Astrocyte (in vitro differentiated cells and primary cell): ENCODE results near the gene HMX1. TPM values are rescaled to one million over a fixed set of nuclear protein-coding genes. Genes with fewer than 3 reads are reported as not detected.

Source experiments
- DNase-seq: peaks from one replicate; pipeline ENCODE4 v3.0.0-alpha.2; 2010; ENCODE audit warnings: low read depth
- FAIRE-seq: peaks from 2 replicates; lab custom pipeline; 2011; peaks lifted over from hg19 to GRCh38; lab: Jason Lieb, UNC
- H2AFZ ChIP-seq: 2 replicates; pipeline ENCODE4 v1.6.0; 2012; ENCODE audit warnings: low read depth, low read length, inconsistent platforms
- H3K27ac ChIP-seq: 2 replicates; pipeline ENCODE4 v1.5.1; 2011; ENCODE audit warnings: low read depth, low read length, inconsistent platforms
- H3K27me3 ChIP-seq: 2 replicates; pipeline ENCODE4 v1.6.0; 2011; ENCODE audit warnings: low read length, inconsistent platforms; ENCODE audit not compliant: insufficient read depth
- H3K36me3 ChIP-seq: 2 replicates; pipeline ENCODE4 v1.5.1; 2011; ENCODE audit warnings: low read length, inconsistent platforms; ENCODE audit not compliant: insufficient read depth
- H3K4me1 ChIP-seq: 2 replicates; pipeline ENCODE4 v1.5.1; 2011; ENCODE audit warnings: low read length, inconsistent platforms; ENCODE audit not compliant: insufficient read depth
- H3K4me2 ChIP-seq: 2 replicates; pipeline ENCODE4 v1.6.0; 2012; ENCODE audit warnings: low read length, inconsistent platforms
- H3K4me3 ChIP-seq: 2 replicates; pipeline ENCODE4 v1.5.1; 2011; ENCODE audit warnings: low read depth, mild to moderate bottlenecking, low read length, inconsistent platforms; ENCODE audit not compliant: insufficient read depth
- H3K79me2 ChIP-seq: 2 replicates; pipeline ENCODE4 v1.6.0; 2012; ENCODE audit warnings: mild to moderate bottlenecking, low read length, inconsistent platforms; ENCODE audit not compliant: insufficient read depth
- H3K9ac ChIP-seq: 2 replicates; pipeline ENCODE4 v1.6.0; 2012; ENCODE audit warnings: mild to moderate bottlenecking, low read length, inconsistent platforms
- H3K9me3 ChIP-seq: 2 replicates; pipeline ENCODE4 v1.5.1; 2012; ENCODE audit warnings: low read depth, mild to moderate bottlenecking, low read length, inconsistent platforms; ENCODE audit not compliant: insufficient read depth
- H4K20me1 ChIP-seq: 2 replicates; pipeline ENCODE4 v1.6.0; 2012; ENCODE audit warnings: low read length, inconsistent platforms; ENCODE audit not compliant: insufficient read depth
- H3K27ac Mint-ChIP-seq: one replicate; pipeline ENCODE4 v1.8.0; 2021; ENCODE audit warnings: mild to moderate bottlenecking, mixed read lengths; ENCODE audit not compliant: unreplicated experiment
- H3K27me3 Mint-ChIP-seq: one replicate; pipeline ENCODE4 v1.8.0; 2021; ENCODE audit warnings: low read depth, mixed read lengths; ENCODE audit not compliant: unreplicated experiment
- H3K36me3 Mint-ChIP-seq: one replicate; pipeline ENCODE4 v1.8.0; 2021; ENCODE audit warnings: low read depth, mixed read lengths; ENCODE audit not compliant: unreplicated experiment
- H3K4me1 Mint-ChIP-seq: one replicate; pipeline ENCODE4 v1.8.0; 2021; ENCODE audit warnings: low read depth, mixed read lengths; ENCODE audit not compliant: unreplicated experiment
- H3K4me3 Mint-ChIP-seq: one replicate; pipeline ENCODE4 v1.8.0; 2021; ENCODE audit warnings: mild to moderate bottlenecking, moderate library complexity, mixed read lengths; ENCODE audit not compliant: unreplicated experiment
- H3K9me3 Mint-ChIP-seq: one replicate; pipeline ENCODE4 v1.8.0; 2021; ENCODE audit warnings: mild to moderate bottlenecking, mixed read lengths; ENCODE audit not compliant: unreplicated experiment
- EZH2 ChIP-seq: IDR thresholded peaks from 2 replicates; pipeline ENCODE4 v1.6.1; 2012; ENCODE audit warnings: mild to moderate bottlenecking, low read length, inconsistent platforms; ENCODE audit not compliant: insufficient read depth
- total RNA-seq: library from RNA; stranded (reverse); gene quantifications from 2 replicates; pipeline ENCODE4 v1.2.1, GENCODE V29; 2021
- TF ChIP-seq, protein P1 (sequence below): IDR thresholded peaks from 2 replicates; pipeline ENCODE4 v1.5.1; 2011; ENCODE audit warnings: low read depth, mild to moderate bottlenecking, inconsistent platforms, low read length, moderate library complexity; ENCODE audit not compliant: insufficient read depth

The HMX1 gene
- total RNA-seq, 1 donor from 2014 or later = 0.25 TPM

DNA sequence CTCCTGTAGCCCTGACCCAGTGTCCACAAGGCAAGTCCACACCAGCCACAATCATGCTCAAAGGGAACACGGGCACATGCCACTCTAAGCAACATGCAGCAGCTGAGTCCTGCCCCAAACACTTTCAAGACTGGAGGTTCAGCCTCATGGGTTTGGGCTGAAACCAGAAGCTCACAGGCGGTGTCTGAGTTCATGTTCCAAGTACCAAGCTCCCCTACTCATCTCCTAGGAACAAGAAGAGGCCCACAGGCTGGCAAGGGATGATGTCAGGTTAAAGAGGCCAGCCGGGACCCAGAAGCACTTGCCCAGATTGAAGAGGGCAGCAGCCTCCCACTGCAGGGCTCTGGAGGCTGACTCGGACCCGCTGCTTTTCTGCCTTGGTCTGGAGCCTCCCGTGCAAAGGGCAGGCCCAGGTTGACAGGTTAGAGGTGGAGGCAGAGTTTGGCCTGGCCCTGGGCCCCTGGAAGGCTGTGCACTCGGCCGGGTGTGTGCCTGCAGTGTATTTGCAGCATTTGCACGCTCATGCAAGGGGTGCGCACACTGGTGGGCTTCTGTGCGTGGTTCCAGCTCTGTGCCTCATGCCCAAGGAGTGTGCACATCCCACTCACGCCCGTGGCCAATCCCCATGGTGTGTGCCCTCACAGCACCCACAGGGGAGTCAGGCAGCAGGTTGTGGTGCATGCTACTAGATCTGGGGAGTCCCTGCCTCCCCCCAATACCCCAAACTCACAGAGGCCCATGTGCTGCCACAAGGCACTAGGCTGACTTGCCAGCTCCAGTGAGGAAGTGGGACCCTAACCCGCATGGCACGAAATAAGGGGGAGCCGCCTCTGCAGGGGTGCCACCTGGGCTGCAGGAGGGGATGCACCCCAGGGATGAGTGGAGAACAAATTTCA is 2.4 kb downstream of the HMX1 start:
- Mint-ChIP-seq H3K4me1 (no peaks in the 10 kb centered on the region), H3K9me3 (peaks cover 13% of the 10 kb centered on the region), H3K27me3 (peaks cover 71% of the 10 kb centered on the region), H3K36me3 (peaks cover 3% of the 10 kb centered on the region), H3K27ac (peak overlapping the region; percentile 37), H3K4me3 (no peak overlapping the region)
- Histone ChIP-seq H3K4me2 (no peak overlapping the region), H3K36me3 (no peaks in the 10 kb centered on the region), H2AFZ (no peak overlapping the region), H4K20me1 (no peaks in the 10 kb centered on the region), H3K9ac (no peak overlapping the region), H3K27me3 (peaks cover 66% of the 10 kb centered on the region), H3K4me3 (no peak overlapping the region), H3K4me1 (no peaks in the 10 kb centered on the region), H3K79me2 (no peaks in the 10 kb centered on the region), H3K9me3 (no peaks in the 10 kb centered on the region), H3K27ac (no peak overlapping the region)
- FAIRE-seq = no peak
- no peak for DNase-seq
- TF ChIP-seq, protein P1, sequence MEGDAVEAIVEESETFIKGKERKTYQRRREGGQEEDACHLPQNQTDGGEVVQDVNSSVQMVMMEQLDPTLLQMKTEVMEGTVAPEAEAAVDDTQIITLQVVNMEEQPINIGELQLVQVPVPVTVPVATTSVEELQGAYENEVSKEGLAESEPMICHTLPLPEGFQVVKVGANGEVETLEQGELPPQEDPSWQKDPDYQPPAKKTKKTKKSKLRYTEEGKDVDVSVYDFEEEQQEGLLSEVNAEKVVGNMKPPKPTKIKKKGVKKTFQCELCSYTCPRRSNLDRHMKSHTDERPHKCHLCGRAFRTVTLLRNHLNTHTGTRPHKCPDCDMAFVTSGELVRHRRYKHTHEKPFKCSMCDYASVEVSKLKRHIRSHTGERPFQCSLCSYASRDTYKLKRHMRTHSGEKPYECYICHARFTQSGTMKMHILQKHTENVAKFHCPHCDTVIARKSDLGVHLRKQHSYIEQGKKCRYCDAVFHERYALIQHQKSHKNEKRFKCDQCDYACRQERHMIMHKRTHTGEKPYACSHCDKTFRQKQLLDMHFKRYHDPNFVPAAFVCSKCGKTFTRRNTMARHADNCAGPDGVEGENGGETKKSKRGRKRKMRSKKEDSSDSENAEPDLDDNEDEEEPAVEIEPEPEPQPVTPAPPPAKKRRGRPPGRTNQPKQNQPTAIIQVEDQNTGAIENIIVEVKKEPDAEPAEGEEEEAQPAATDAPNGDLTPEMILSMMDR = no peak
- TF ChIP-seq EZH2 = no peak

DNA sequence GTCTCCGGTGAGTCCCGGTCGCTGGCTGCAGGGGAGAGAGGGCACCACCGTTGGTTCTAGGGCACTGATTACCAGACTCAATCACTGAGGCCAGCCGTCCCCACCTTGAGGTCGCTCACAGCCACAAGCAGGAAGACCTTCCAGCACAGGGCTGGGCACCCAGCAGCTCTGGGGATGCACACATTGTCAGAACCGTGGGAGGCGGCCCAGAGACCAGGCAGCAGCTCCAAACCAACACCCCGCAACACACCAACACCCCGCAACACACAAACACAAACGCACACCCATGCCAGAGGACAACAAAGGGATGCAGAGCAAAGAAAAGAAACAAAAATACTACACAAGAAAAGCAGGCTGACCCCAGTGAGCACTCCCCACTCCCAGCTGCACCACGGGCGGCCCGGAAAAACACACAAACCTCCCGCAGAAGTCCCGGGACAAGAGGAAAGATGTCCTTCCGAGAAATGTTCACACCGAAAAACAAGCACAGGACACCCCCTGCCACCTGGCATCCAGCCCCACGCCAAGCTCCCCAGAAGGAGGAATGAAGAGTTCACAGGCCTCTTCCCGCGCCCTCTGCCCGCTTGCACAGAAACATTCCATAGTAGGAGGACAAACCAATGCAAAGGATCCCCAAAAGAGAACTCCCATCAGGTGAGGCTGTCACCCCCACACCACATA is 3.2 kb downstream of the HMX1 start:
- H3K27me3 Mint-ChIP-seq = peaks cover 69% of the 10 kb centered on the region
- H3K9ac ChIP-seq = no peak overlapping the region
- no peaks in the 10 kb centered on the region for H3K9me3 ChIP-seq
- H3K4me3 Mint-ChIP-seq = peak overlapping the region; percentile 7
- H3K4me2 ChIP-seq = no peak overlapping the region
- no peak for FAIRE-seq
- H3K4me1 ChIP-seq = no peaks in the 10 kb centered on the region
- H4K20me1 ChIP-seq = no peaks in the 10 kb centered on the region
- no peak overlapping the region for H3K4me3 ChIP-seq
- no peak for DNase-seq
- H3K36me3 ChIP-seq = no peaks in the 10 kb centered on the region
- no peaks in the 10 kb centered on the region for H3K79me2 ChIP-seq
- H2AFZ ChIP-seq = no peak overlapping the region
- H3K27me3 ChIP-seq = peaks cover 66% of the 10 kb centered on the region
- H3K36me3 Mint-ChIP-seq = peaks cover 3% of the 10 kb centered on the region
- TF ChIP-seq EZH2 = peak; percentile 75
- TF ChIP-seq, protein P1 = no peak
- no peak overlapping the region for H3K27ac ChIP-seq
- H3K9me3 Mint-ChIP-seq = peaks cover 13% of the 10 kb centered on the region
- H3K27ac Mint-ChIP-seq = peak overlapping the region; percentile 37
- H3K4me1 Mint-ChIP-seq = no peaks in the 10 kb centered on the region
